ENCODE data around the gene RAB5B.

The RAB5B gene

DNA sequence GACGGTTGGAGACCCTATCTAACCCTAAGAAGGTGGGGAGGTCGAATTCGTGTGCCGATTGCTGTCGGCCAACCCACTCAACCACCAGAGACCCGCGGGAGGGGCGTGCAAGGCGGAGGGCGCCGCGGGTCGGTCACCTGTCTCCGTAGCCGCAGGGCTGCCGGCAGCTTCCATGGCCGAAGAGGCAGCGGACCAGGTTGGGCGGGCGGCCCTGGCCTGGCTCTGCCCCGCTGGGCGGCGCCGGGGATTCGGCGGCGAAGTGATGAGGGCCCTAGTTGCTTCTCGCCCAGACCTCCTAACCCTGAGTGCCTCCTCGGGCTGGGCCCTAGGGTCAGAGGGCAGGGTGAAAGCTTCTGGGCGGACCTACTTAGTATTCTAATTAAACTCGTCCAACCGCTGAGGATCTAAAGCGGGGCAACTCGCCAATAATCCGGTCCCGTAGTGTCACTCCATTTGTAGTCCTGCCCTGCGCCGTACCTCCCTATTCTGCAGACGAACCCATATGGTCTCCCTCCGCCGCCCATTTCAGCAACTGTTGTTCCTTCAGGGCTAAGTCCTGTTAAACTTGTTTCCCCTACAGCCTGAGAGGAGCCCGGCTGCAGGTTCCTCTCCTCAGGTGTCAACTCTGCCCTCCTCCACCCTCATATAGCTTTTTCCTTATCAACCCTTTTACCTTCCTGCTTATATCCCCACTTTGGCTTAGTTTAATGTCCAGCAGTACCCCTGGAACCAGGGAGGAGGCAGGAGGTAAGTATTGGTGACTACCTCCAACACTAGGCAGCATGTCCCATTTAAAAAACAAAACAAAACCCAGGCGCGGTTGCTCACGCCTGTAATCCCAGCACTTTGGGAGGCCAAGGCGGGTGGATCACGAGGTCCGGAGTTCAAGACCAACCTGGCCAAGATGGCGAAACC lies 46.0 kb upstream of the RAB5B start, which contains the start of gene PYM1:
TSS of gene PYM1 (minus strand) at position 307 of the 915 bp plus-strand sequence. CDS start at position 174, 133 bp downstream.
- H3K9me3 ChIP-seq (ENCODE audit: control insufficient read depth, low read length) = no peaks in the 10 kb centered on the region
- peaks cover 19% of the 10 kb centered on the region for H3K79me2 ChIP-seq
- peak within 1 kb of the TSS; percentile 51 for H3K9ac ChIP-seq
- H3K4me2 ChIP-seq (ENCODE audit: low read length) = peak within 1 kb of the TSS; percentile 82
- H3K27ac ChIP-seq = peak within 1 kb of the TSS; percentile 96
- peaks cover 15% of the 10 kb centered on the region for H3K4me1 ChIP-seq
- H3K4me3 ChIP-seq (ENCODE audit: low read depth, low read length) = peak within 1 kb of the TSS; percentile 100
- TF ChIP-seq, protein P1, sequence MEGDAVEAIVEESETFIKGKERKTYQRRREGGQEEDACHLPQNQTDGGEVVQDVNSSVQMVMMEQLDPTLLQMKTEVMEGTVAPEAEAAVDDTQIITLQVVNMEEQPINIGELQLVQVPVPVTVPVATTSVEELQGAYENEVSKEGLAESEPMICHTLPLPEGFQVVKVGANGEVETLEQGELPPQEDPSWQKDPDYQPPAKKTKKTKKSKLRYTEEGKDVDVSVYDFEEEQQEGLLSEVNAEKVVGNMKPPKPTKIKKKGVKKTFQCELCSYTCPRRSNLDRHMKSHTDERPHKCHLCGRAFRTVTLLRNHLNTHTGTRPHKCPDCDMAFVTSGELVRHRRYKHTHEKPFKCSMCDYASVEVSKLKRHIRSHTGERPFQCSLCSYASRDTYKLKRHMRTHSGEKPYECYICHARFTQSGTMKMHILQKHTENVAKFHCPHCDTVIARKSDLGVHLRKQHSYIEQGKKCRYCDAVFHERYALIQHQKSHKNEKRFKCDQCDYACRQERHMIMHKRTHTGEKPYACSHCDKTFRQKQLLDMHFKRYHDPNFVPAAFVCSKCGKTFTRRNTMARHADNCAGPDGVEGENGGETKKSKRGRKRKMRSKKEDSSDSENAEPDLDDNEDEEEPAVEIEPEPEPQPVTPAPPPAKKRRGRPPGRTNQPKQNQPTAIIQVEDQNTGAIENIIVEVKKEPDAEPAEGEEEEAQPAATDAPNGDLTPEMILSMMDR (IDR thresholded peaks at IDR 0.05) = no peak
- H3K36me3 ChIP-seq (ENCODE audit: control insufficient read depth, insufficient read depth, low read length) = no peaks in the 10 kb centered on the region
- no peaks in the 10 kb centered on the region for H3K27me3 ChIP-seq (ENCODE audit: control insufficient read depth, insufficient read depth, low read length)
- H2AFZ ChIP-seq = peak within 1 kb of the TSS; percentile 94

- Histone ChIP-seq H3K36me3 (ENCODE audit: control insufficient read depth, insufficient read depth, low read length) (no peaks in the 10 kb centered on the region), H2AFZ (no peak overlapping the region), H3K9me3 (ENCODE audit: control insufficient read depth, low read length) (no peaks in the 10 kb centered on the region), H3K4me3 (ENCODE audit: low read depth, low read length) (no peak overlapping the region), H3K79me2 (peaks cover 15% of the 10 kb centered on the region), H3K27ac (peak overlapping the region; percentile 3), H3K4me2 (ENCODE audit: low read length) (no peak overlapping the region), H3K27me3 (ENCODE audit: control insufficient read depth, insufficient read depth, low read length) (no peaks in the 10 kb centered on the region), H3K4me1 (peaks cover 15% of the 10 kb centered on the region), H3K9ac (no peak overlapping the region)
- TF ChIP-seq, protein P1 (IDR thresholded peaks at IDR 0.05) = no peak
Observed at GRCh38 chr12:55929306-55929791, 44.5 kb upstream of the RAB5B start.

- peaks cover 13% of the 10 kb centered on the region for H3K4me1 ChIP-seq
Observed at GRCh38 chr12:55930771-55931316, 43.0 kb upstream of the RAB5B start, which contains the start of gene DGKA. Gene DGKA (plus strand): TSS chr12:55931162. CDS start chr12:55936504, 5,342 bp downstream.

DNA sequence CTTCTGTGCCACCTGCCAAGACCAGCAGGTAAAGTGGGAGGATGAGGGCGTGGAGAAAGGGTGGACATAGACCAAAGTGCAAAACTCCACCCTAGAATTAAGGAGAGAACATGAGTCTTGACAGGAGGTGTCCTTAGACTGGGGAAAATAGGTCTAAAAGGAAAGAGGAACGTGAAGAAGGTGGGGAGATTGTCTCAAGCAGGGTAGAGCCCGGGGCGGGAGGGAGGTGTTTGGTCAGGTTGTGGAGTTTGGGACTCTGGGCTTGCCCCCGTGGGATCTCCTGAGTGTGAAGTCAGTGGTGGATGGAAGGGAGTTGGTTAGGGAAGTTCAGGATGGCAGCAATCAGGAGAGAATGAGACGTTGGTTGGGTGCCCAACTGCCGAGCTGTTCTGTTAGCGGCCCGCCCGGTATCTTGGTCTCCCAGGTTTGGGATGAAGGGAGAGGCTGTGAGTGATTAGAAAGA lies 42.5 kb upstream of the RAB5B start:
- no peaks in the 10 kb centered on the region for H3K9me3 ChIP-seq (ENCODE audit: control insufficient read depth, low read length)
- peak overlapping the region; percentile 58 for H3K4me3 ChIP-seq (ENCODE audit: low read depth, low read length)
- H2AFZ ChIP-seq = peak overlapping the region; percentile 92
- peaks cover 8% of the 10 kb centered on the region for H3K4me1 ChIP-seq
- TF ChIP-seq, protein P1 (IDR thresholded peaks at IDR 0.05) = no peak
- peak overlapping the region; percentile 60 for H3K27ac ChIP-seq
- H3K36me3 ChIP-seq (ENCODE audit: control insufficient read depth, insufficient read depth, low read length) = no peaks in the 10 kb centered on the region
- H3K4me2 ChIP-seq (ENCODE audit: low read length) = peak overlapping the region; percentile 96
- peaks cover 13% of the 10 kb centered on the region for H3K79me2 ChIP-seq
- H3K9ac ChIP-seq = no peak overlapping the region
- H3K27me3 ChIP-seq (ENCODE audit: control insufficient read depth, insufficient read depth, low read length) = no peaks in the 10 kb centered on the region

More at GRCh38 chr12:55930771-55931316, 43.0 kb upstream of the RAB5B start, which contains the start of gene DGKA:
- Histone ChIP-seq H3K27me3 (ENCODE audit: control insufficient read depth, insufficient read depth, low read length) (no peaks in the 10 kb centered on the region), H2AFZ (peak within 1 kb of the TSS; percentile 92), H3K79me2 (peaks cover 15% of the 10 kb centered on the region), H3K27ac (peak within 1 kb of the TSS; percentile 60), H3K36me3 (ENCODE audit: control insufficient read depth, insufficient read depth, low read length) (no peaks in the 10 kb centered on the region), H3K4me3 (ENCODE audit: low read depth, low read length) (peak within 1 kb of the TSS; percentile 58), H3K4me2 (ENCODE audit: low read length) (peak within 1 kb of the TSS; percentile 96), H3K9me3 (ENCODE audit: control insufficient read depth, low read length) (no peaks in the 10 kb centered on the region), H3K9ac (no peak within 1 kb of the TSS)
- TF ChIP-seq, protein P1 (IDR thresholded peaks at IDR 0.05) = peak; percentile 60

All from parathyroid adenoma (tissue), 2 donors.